ENCODE data around the gene ANKRD22.

ANKRD22 gene

GRCh38 chr10:88794731-88795130, 56.9 kb downstream of the ANKRD22 start:
- Histone ChIP-seq H3K27ac (ENCODE audit: low read depth, low read length, severe bottlenecking) (no peak overlapping the region), H3K4me1 (ENCODE audit: control insufficient read depth, insufficient read depth, low read length, poor library complexity, severe bottlenecking) (no peaks in the 10 kb centered on the region), H3K9me3 (ENCODE audit: control insufficient read depth, low read length) (no peaks in the 10 kb centered on the region), H3K36me3 (ENCODE audit: control insufficient read depth, insufficient read depth, low read length) (no peaks in the 10 kb centered on the region), H3K4me3 (ENCODE audit: extremely low read depth, insufficient read depth, low read length, poor library complexity, severe bottlenecking) (no peak overlapping the region)
- no CpG with 5 or more reads among the region's 1 CpG for WGBS, 2 experiments (ENCODE audit: insufficient coverage in 2 of 2)

DNA sequence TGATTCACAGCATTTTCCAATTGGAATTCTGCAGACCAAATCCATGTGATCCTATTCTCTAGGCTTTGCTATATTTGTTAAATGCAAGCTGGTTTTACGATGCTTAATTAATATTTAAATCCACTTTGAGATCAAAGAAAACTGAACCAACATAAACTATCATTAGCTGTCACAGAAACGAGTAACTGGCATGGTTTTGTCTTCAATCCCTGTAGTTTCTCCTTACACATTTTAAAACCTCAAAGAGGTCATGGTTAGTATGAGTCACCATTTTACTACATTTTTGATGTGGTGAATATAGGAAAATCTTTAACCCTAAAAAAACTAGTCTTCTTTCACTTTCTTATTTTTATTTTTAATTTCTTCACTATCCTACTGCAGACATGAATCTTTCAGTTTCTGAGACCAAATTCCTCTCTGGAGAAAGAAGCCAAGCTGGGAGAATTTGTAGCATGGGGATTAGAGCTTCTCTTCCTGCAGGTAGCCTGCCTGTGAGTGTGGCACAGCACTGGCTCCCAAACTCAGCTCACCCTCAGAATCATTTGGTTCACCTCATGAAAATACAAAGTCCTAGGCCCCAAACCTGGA, 57.8 kb downstream of the ANKRD22 start:
- no peak overlapping the region for H3K27ac ChIP-seq (ENCODE audit: low read depth, low read length, severe bottlenecking)
- H3K4me3 ChIP-seq (ENCODE audit: extremely low read depth, insufficient read depth, low read length, poor library complexity, severe bottlenecking): no peak overlapping the region
- H3K9me3 ChIP-seq (ENCODE audit: control insufficient read depth, low read length): no peaks in the 10 kb centered on the region
- no peaks in the 10 kb centered on the region for H3K4me1 ChIP-seq (ENCODE audit: control insufficient read depth, insufficient read depth, low read length, poor library complexity, severe bottlenecking)
- no peaks in the 10 kb centered on the region for H3K36me3 ChIP-seq (ENCODE audit: control insufficient read depth, insufficient read depth, low read length)
- WGBS, 2 experiments (ENCODE audit: insufficient coverage in 2 of 2): 100% methylated on average over 1 of the region's 2 CpGs; no CpG with 5 or more reads in 1 of the 2 experiments

DNA sequence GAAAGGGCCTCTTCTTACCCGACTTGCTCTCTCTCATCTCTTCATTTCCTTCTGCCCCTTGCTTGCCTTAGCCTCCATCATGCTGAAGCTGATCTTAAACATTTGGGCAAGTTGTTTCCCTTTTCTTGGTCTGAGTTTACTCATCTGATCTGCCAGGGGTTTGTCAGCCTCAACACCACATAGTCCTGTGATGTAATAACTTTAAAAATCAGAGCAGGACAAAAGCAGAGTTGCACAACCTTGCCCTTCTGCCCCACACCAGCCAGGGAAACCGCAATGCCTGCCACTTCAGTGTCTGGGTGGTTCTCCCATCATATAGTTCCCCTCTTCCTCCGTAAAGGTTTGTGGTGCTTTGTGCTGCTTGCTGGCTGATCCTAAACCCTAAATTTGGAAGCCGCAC, 59.0 kb downstream of the ANKRD22 start:
- no peaks in the 10 kb centered on the region for H3K36me3 ChIP-seq (ENCODE audit: control insufficient read depth, insufficient read depth, low read length)
- H3K4me1 ChIP-seq (ENCODE audit: control insufficient read depth, insufficient read depth, low read length, poor library complexity, severe bottlenecking): no peaks in the 10 kb centered on the region
- no peaks in the 10 kb centered on the region for H3K9me3 ChIP-seq (ENCODE audit: control insufficient read depth, low read length)
- no peak overlapping the region for H3K4me3 ChIP-seq (ENCODE audit: extremely low read depth, insufficient read depth, low read length, poor library complexity, severe bottlenecking)
- H3K27ac ChIP-seq (ENCODE audit: low read depth, low read length, severe bottlenecking): no peak overlapping the region
- 84 to 94% methylated on average over 2 to 3 of the region's 4 CpGs for WGBS, 2 experiments (ENCODE audit: insufficient coverage in 2 of 2)

- H3K4me3 ChIP-seq (ENCODE audit: extremely low read depth, insufficient read depth, low read length, poor library complexity, severe bottlenecking): no peak overlapping the region
- H3K4me1 ChIP-seq (ENCODE audit: control insufficient read depth, insufficient read depth, low read length, poor library complexity, severe bottlenecking): no peaks in the 10 kb centered on the region
- 50 to 100% methylated on average over 1 to 2 of the region's 2 CpGs for WGBS, 2 experiments (ENCODE audit: insufficient coverage in 2 of 2)
- no peaks in the 10 kb centered on the region for H3K36me3 ChIP-seq (ENCODE audit: control insufficient read depth, insufficient read depth, low read length)
- no peak overlapping the region for H3K27ac ChIP-seq (ENCODE audit: low read depth, low read length, severe bottlenecking)
- no peaks in the 10 kb centered on the region for H3K9me3 ChIP-seq (ENCODE audit: control insufficient read depth, low read length)
Observed at GRCh38 chr10:88791924-88792323, 59.7 kb downstream of the ANKRD22 start.

DNA sequence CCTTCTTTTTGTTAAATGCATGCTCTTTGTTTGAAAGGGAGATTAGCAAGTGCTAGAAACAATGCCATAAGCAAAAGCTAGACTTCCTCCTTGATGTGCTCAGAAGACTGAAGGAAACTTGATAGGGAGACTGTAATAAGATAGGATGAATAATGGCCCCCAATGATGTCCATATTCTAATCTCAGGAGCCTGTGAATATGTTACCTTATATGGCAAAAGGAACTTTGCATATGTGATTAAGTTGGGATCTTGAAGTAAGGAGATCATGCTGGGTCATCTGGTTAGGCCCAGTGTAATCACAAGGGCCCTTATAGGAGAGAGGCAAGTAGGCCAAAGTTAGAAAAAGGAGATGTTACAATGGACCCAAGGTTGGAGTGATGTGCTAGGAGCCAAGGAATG, 62.7 kb downstream of the ANKRD22 start:
- no peak overlapping the region for H3K4me3 ChIP-seq (ENCODE audit: extremely low read depth, insufficient read depth, low read length, poor library complexity, severe bottlenecking)
- H3K27ac ChIP-seq (ENCODE audit: low read depth, low read length, severe bottlenecking): no peak overlapping the region
- no peaks in the 10 kb centered on the region for H3K36me3 ChIP-seq (ENCODE audit: control insufficient read depth, insufficient read depth, low read length)
- H3K9me3 ChIP-seq (ENCODE audit: control insufficient read depth, low read length): no peaks in the 10 kb centered on the region
- H3K4me1 ChIP-seq (ENCODE audit: control insufficient read depth, insufficient read depth, low read length, poor library complexity, severe bottlenecking): no peaks in the 10 kb centered on the region

DNA sequence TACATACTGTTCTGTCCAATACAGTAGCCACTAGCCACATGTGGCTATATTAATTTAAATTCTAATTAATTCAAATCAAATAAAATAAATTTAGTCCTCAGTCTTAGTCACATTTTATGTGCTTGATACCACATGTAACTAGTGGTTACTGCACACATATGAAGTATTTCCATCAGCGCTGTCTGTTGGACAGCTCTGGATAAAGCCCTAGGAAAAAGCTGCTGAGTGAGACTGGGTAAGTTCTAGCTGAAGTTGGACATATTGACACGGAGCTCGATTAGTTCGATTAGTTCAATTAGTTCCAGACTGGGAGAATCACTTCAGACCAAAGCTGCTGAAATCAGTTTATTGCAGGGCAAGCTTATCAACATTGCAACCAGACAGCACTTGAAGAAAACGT, 64.2 kb downstream of the ANKRD22 start:
- Histone ChIP-seq H3K9me3 (ENCODE audit: control insufficient read depth, low read length) (no peaks in the 10 kb centered on the region), H3K4me3 (ENCODE audit: extremely low read depth, insufficient read depth, low read length, poor library complexity, severe bottlenecking) (no peak overlapping the region), H3K27ac (ENCODE audit: low read depth, low read length, severe bottlenecking) (no peak overlapping the region), H3K4me1 (ENCODE audit: control insufficient read depth, insufficient read depth, low read length, poor library complexity, severe bottlenecking) (no peaks in the 10 kb centered on the region), H3K36me3 (ENCODE audit: control insufficient read depth, insufficient read depth, low read length) (no peaks in the 10 kb centered on the region)
- WGBS, 2 experiments (ENCODE audit: insufficient coverage in 2 of 2): 80 to 91% methylated on average over 4 to 5 of the region's 5 CpGs

DNA sequence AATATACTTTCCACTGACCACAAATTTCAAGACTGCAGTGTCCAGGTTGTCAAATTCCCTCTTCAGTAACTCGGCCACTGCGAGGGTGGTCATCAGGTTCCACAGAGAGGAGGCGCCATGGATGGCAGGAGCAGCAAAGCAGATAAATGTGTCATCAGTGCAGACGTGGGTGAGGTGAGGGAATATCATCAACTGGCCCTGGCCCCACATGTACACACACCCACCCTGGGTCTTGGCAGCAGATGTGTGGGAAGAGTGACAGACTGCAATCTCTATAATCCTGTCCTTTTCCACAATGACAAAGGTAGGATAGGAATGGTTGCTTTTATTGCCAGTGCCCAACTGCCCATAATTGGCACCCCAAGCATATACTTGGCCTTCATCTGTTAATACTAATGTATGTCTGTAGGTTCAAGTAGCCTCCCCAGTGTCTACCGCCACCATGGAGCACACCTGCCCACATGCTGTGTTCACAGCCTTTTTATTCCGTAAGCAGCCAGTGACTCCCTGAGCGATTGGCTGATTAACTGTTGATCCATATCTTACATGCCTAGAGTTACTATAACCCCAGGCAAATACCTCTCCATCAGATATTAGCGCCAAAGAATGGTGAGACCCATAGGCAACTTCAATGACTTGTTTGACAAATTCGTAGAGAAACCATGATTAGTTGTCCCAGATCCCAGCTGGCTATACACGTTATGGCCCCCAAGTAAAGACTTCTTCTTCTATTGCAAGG, 65.4 kb downstream of the ANKRD22 start:
- 89 to 92% methylated on average over 9 of the region's 10 CpGs for WGBS, 2 experiments (ENCODE audit: insufficient coverage in 2 of 2)
- Histone ChIP-seq H3K36me3 (ENCODE audit: control insufficient read depth, insufficient read depth, low read length) (no peaks in the 10 kb centered on the region), H3K4me3 (ENCODE audit: extremely low read depth, insufficient read depth, low read length, poor library complexity, severe bottlenecking) (no peak overlapping the region), H3K4me1 (ENCODE audit: control insufficient read depth, insufficient read depth, low read length, poor library complexity, severe bottlenecking) (no peaks in the 10 kb centered on the region), H3K27ac (ENCODE audit: low read depth, low read length, severe bottlenecking) (no peak overlapping the region), H3K9me3 (ENCODE audit: control insufficient read depth, low read length) (no peaks in the 10 kb centered on the region)

GRCh38 chr10:88783724-88784123, 67.9 kb downstream of the ANKRD22 start:
- Histone ChIP-seq H3K36me3 (ENCODE audit: control insufficient read depth, insufficient read depth, low read length) (no peaks in the 10 kb centered on the region), H3K4me1 (ENCODE audit: control insufficient read depth, insufficient read depth, low read length, poor library complexity, severe bottlenecking) (no peaks in the 10 kb centered on the region), H3K4me3 (ENCODE audit: extremely low read depth, insufficient read depth, low read length, poor library complexity, severe bottlenecking) (no peak overlapping the region), H3K27ac (ENCODE audit: low read depth, low read length, severe bottlenecking) (no peak overlapping the region), H3K9me3 (ENCODE audit: control insufficient read depth, low read length) (no peaks in the 10 kb centered on the region)
- 83 to 100% methylated on average over 1 of the region's 3 CpGs for WGBS, 2 experiments (ENCODE audit: insufficient coverage in 2 of 2)

- WGBS, 2 experiments (ENCODE audit: insufficient coverage in 2 of 2): no CpG with 5 or more reads among the region's 3 CpGs
- H3K4me1 ChIP-seq (ENCODE audit: control insufficient read depth, insufficient read depth, low read length, poor library complexity, severe bottlenecking): no peaks in the 10 kb centered on the region
- no peaks in the 10 kb centered on the region for H3K36me3 ChIP-seq (ENCODE audit: control insufficient read depth, insufficient read depth, low read length)
- H3K9me3 ChIP-seq (ENCODE audit: control insufficient read depth, low read length): no peaks in the 10 kb centered on the region
- H3K4me3 ChIP-seq (ENCODE audit: extremely low read depth, insufficient read depth, low read length, poor library complexity, severe bottlenecking): no peak overlapping the region
- no peak overlapping the region for H3K27ac ChIP-seq (ENCODE audit: low read depth, low read length, severe bottlenecking)
Observed at GRCh38 chr10:88782222-88782621, 69.4 kb downstream of the ANKRD22 start.

GRCh38 chr10:88781206-88781605, 70.4 kb downstream of the ANKRD22 start:
- H3K4me3 ChIP-seq (ENCODE audit: extremely low read depth, insufficient read depth, low read length, poor library complexity, severe bottlenecking): no peak overlapping the region

More at GRCh38 chr10:88781206-88781605, 70.4 kb downstream of the ANKRD22 start:
- Histone ChIP-seq H3K36me3 (ENCODE audit: control insufficient read depth, insufficient read depth, low read length) (no peaks in the 10 kb centered on the region), H3K4me1 (ENCODE audit: control insufficient read depth, insufficient read depth, low read length, poor library complexity, severe bottlenecking) (no peaks in the 10 kb centered on the region), H3K27ac (ENCODE audit: low read depth, low read length, severe bottlenecking) (no peak overlapping the region), H3K9me3 (ENCODE audit: control insufficient read depth, low read length) (no peaks in the 10 kb centered on the region)
- WGBS, 2 experiments (ENCODE audit: insufficient coverage in 2 of 2): 80 to 100% methylated on average over 1 to 2 of the region's 2 CpGs

Data from mesodermal cell (in vitro differentiated cells).